Measurements from ENCODE around the gene DEFB113.

DEFB113 gene

GRCh38 chr6:49969605-49970004, at the start of gene DEFB113:
TSS of gene DEFB113 (minus strand) at chr6:49969625. CDS start at chr6:49969625, 0 bp downstream.
- TF ChIP-seq, protein P1, sequence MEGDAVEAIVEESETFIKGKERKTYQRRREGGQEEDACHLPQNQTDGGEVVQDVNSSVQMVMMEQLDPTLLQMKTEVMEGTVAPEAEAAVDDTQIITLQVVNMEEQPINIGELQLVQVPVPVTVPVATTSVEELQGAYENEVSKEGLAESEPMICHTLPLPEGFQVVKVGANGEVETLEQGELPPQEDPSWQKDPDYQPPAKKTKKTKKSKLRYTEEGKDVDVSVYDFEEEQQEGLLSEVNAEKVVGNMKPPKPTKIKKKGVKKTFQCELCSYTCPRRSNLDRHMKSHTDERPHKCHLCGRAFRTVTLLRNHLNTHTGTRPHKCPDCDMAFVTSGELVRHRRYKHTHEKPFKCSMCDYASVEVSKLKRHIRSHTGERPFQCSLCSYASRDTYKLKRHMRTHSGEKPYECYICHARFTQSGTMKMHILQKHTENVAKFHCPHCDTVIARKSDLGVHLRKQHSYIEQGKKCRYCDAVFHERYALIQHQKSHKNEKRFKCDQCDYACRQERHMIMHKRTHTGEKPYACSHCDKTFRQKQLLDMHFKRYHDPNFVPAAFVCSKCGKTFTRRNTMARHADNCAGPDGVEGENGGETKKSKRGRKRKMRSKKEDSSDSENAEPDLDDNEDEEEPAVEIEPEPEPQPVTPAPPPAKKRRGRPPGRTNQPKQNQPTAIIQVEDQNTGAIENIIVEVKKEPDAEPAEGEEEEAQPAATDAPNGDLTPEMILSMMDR (IDR thresholded peaks at IDR 0.05; ENCODE audit: low read depth, low read length, missing control alignments): no peak
- H3K4me3 ChIP-seq (ENCODE audit: low read depth, low read length): no peak within 1 kb of the TSS
- DNase-seq (ENCODE audit: low read depth): no peak

DNA sequence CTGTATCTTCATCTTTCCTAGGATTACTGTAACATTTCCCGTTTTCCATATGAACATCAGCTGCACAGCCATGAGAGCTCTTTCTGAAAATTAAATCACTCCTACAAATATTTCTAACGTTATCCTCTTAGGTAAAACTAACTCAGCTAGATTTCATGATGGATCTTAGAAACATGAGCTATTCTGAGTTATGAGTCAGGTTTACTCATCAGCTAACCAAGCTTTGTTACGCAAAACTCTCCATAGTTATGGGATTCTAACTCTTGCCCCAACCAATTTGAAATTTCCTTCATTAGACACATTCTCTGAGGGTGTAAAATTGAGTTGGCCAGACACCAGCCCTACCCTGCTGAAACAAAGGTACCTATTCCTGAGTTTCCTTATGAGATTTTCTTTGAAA, 38.4 kb upstream of the DEFB113 start:
- TF ChIP-seq, protein P1 (IDR thresholded peaks at IDR 0.05; ENCODE audit: low read depth, low read length, missing control alignments): no peak
- no peak for DNase-seq (ENCODE audit: low read depth)

DNA sequence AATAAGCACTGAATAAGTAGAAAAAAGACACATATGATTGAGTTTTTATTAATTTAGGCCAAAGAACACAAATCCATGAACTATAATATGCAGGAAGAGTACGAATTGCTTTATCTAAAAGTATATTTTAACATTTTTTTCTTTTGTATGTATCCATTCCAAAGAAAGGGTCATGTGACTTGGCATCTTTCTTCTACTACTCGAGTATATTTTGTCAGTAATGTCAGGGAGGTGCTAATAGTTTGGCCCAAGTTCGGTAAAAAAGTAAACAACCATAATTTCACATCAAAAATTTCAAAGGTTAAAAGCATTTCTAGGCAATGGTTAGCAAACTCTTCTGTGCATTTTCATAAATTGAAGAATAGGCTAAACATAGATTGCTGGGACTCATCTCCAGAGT, 33.7 kb upstream of the DEFB113 start:
- TF ChIP-seq, protein P1 (IDR thresholded peaks at IDR 0.05; ENCODE audit: low read depth, low read length, missing control alignments): no peak
- no peak for DNase-seq (ENCODE audit: low read depth)
- no peak overlapping the region for H3K4me3 ChIP-seq (ENCODE audit: low read depth, low read length)

More for the DNA sequence above, 38.4 kb upstream of the DEFB113 start:
- H3K4me3 ChIP-seq (ENCODE audit: low read depth, low read length): no peak overlapping the region

GRCh38 chr6:49995278-49995677, 25.9 kb upstream of the DEFB113 start:
- H3K4me3 ChIP-seq (ENCODE audit: low read depth, low read length): no peak overlapping the region
- TF ChIP-seq, protein P1 (IDR thresholded peaks at IDR 0.05; ENCODE audit: low read depth, low read length, missing control alignments): no peak
- no peak for DNase-seq (ENCODE audit: low read depth)

- no peak overlapping the region for H3K4me3 ChIP-seq (ENCODE audit: low read depth, low read length)
- TF ChIP-seq, protein P1 (IDR thresholded peaks at IDR 0.05; ENCODE audit: low read depth, low read length, missing control alignments): no peak
- no peak for DNase-seq (ENCODE audit: low read depth)
These were observed 19.5 kb upstream of the DEFB113 start for GRCh38 chr6:49988900-49989299.

GRCh38 chr6:49987749-49988148, 18.3 kb upstream of the DEFB113 start:
- TF ChIP-seq, protein P1 (IDR thresholded peaks at IDR 0.05; ENCODE audit: low read depth, low read length, missing control alignments): no peak
- no peak for DNase-seq (ENCODE audit: low read depth)
- no peak overlapping the region for H3K4me3 ChIP-seq (ENCODE audit: low read depth, low read length)

- DNase-seq (ENCODE audit: low read depth): no peak
- TF ChIP-seq, protein P1 (IDR thresholded peaks at IDR 0.05; ENCODE audit: low read depth, low read length, missing control alignments): no peak
- no peak overlapping the region for H3K4me3 ChIP-seq (ENCODE audit: low read depth, low read length)
These were observed 17.1 kb upstream of the DEFB113 start for GRCh38 chr6:49986551-49986950.

All from GM12864 (cell line).